Skeletal muscle tissue (tissue), 4 donors: ENCODE data around the gene FAM169A. TPM values are rescaled to one million over a fixed set of nuclear protein-coding genes. Genes with fewer than 3 reads are reported as not detected.
"Not testable (repeated sequence)": the region's sequence is repeated elsewhere in the genome, so short reads cannot be mapped to it uniquely, and the experiment has no call there.

Experiments
- H3K27ac ChIP-seq: one replicate; pipeline ENCODE4 v1.7.0; 2013; ENCODE audit warnings: mild to moderate bottlenecking, low read depth, low read length, inconsistent platforms
- H3K27me3 ChIP-seq, 3 donors: one replicate each; pipeline ENCODE4 v1.7.0; 2013; ENCODE audit warnings: low read length in 3 of 3; ENCODE audit not compliant: control insufficient read depth in 3 of 3, insufficient read depth in 3 of 3
- H3K36me3 ChIP-seq, 3 donors: one replicate each; pipeline ENCODE4 v1.7.0; 2013; ENCODE audit warnings: low read length in 3 of 3; ENCODE audit not compliant: control insufficient read depth in 3 of 3, insufficient read depth in 3 of 3
- H3K4me1 ChIP-seq, 3 donors: one replicate each; pipeline ENCODE4 v1.7.0; 2013; ENCODE audit warnings: low read length in 3 of 3, mild to moderate bottlenecking in 3 of 3; ENCODE audit not compliant: control insufficient read depth in 3 of 3, insufficient read depth in 3 of 3
- H3K4me3 ChIP-seq, 3 donors: one replicate each; pipeline ENCODE4 v1.7.0; 2013; ENCODE audit warnings: low read length in 3 of 3
- H3K9ac ChIP-seq, 3 donors: one replicate each; pipeline ENCODE4 v1.7.0; 2013; ENCODE audit warnings: low read length in 3 of 3, mild to moderate bottlenecking in 3 of 3, moderate library complexity in 2 of 3, low read depth in 1 of 3
- H3K9me3 ChIP-seq, 3 donors: one replicate each; pipeline ENCODE4 v1.7.0; 2013; ENCODE audit warnings: low read length in 3 of 3; ENCODE audit not compliant: control insufficient read depth in 3 of 3
- total RNA-seq: library from RNA; depleted of rRNA; stranded (reverse); fragments of >200 nt; gene quantifications from one replicate; pipeline ENCODE4 v1.2.3, GENCODE V29; 2014
- donor health status: Osteomylitis.

Gene FAM169A, protein sequence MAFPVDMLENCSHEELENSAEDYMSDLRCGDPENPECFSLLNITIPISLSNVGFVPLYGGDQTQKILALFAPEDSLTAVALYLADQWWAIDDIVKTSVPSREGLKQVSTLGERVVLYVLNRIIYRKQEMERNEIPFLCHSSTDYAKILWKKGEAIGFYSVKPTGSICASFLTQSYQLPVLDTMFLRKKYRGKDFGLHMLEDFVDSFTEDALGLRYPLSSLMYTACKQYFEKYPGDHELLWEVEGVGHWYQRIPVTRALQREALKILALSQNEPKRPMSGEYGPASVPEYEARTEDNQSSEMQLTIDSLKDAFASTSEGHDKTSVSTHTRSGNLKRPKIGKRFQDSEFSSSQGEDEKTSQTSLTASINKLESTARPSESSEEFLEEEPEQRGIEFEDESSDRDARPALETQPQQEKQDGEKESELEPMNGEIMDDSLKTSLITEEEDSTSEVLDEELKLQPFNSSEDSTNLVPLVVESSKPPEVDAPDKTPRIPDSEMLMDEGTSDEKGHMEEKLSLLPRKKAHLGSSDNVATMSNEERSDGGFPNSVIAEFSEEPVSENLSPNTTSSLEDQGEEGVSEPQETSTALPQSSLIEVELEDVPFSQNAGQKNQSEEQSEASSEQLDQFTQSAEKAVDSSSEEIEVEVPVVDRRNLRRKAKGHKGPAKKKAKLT
- total RNA-seq, result 0.52 TPM

DNA sequence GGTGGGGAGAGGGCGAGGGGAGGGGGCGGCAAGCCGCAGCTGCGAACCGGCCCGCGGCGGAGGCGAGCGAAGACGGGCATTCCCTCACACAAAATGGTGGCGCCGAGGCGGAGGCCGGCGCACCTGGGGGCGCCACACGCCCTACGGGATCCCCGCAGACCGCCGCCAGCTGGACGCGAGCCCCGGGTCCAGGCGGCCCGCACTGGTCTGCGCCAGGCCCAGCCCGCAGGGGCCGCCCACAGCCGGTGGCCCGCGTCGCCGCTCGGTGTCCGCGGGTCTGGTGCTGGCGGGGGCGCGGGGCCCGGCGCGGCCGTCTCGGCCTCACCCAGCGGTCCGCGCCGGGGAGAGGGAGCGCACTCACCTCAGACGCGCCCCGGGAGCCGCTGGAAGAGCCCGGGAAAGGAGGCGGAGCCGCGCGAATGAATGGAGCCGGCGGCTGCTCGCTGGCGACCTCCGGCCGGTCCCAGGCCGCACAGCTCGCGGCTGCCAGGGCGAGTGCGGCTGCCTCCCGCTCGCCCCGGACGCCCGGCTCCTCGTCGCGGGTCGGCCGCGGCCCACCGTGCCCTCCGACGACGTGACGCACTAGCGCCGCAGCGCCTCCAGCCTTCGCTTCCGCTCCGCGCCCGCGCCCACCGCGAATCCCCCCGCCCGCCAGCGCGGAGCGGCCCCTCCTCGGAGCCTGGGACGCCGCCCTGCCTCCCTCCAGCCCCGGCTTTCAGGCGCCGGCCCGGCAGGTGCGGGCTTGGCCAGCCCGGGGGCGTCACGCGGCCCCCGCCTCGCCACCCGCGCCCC, at the start of gene FAM169A:
Gene FAM169A, minus strand, starts transcription at position 584 of the 792 bp plus-strand sequence. CDS start 24,711 bp downstream, outside the sequence.
- H3K9me3 ChIP-seq, result no peaks in the 10 kb centered on the region
- H3K9ac ChIP-seq, result peak within 1 kb of the TSS in 1 of 3 donors; percentile 4
- H3K36me3 ChIP-seq, result no peaks in the 10 kb centered on the region
- no peak within 1 kb of the TSS for H3K27ac ChIP-seq
- H3K4me3 ChIP-seq, result peak within 1 kb of the TSS in 2 of 3 donors; percentile 41 to 58
- peaks cover 0 to 3% (median 0%) of the 10 kb centered on the region in 3 donors for H3K4me1 ChIP-seq
- peaks cover 19 to 28% (median 21%) of the 10 kb centered on the region in 3 donors for H3K27me3 ChIP-seq

GRCh38 chr5:74915488-74915887, 49.3 kb upstream of the FAM169A start:
- Histone ChIP-seq H3K9me3 (no peaks in the 10 kb centered on the region), H3K27ac (no peak overlapping the region), H3K36me3 (no peaks in the 10 kb centered on the region), H3K4me3 (no peak overlapping the region), H3K4me1 (no peaks in the 10 kb centered on the region), H3K9ac (no peak overlapping the region), H3K27me3 (peaks cover 0 to 3% (median 0%) of the 10 kb centered on the region in 3 donors)

DNA sequence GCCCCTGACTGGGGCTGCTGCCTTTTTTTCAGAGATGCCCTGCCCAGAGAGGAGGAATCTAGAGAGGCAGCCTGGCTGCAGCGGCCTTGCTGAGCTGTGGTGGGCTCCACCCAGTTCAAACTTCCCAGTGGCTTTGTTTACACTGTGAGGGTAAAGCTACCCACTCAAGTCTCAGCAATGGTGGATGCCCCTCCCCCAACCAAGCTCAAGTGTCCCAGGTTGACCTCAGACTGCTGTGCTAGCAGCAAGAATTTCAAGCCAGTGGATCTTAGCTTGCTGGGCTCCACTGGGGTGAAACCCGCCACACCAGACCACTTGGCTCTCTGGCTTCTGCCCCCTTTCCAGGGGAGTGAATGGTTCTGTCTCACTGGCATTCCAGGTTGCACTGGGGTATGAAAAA, 45.2 kb upstream of the FAM169A start:
- H3K36me3 ChIP-seq, H3K9ac ChIP-seq, H3K4me1 ChIP-seq, H3K27ac ChIP-seq, H3K27me3 ChIP-seq, H3K4me3 ChIP-seq, H3K9me3 ChIP-seq: not testable (repeated sequence)

DNA sequence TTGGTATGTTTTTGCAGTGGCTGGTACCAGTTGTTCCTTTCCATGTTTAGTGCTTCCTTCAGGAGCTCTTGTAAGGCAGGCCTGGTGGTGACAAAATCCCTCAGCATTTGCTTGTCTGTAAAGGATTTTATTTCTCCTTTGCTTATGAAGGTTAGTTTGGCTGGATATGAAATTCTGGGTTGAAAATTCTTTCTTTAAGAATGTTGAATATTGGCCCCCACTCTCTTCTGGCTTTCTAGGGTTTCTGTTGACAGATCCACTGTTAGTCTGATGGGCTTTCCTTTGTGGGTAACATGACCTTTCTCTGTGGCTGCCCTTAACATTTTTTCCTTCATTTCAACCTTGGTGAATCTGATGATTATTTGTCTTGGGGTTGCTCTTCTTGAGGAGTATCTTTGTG, 43.7 kb upstream of the FAM169A start:
- H3K9ac ChIP-seq, H3K27me3 ChIP-seq, H3K27ac ChIP-seq, H3K9me3 ChIP-seq, H3K4me3 ChIP-seq, H3K36me3 ChIP-seq, H3K4me1 ChIP-seq: not testable (repeated sequence)

GRCh38 chr5:74908237-74908636, 42.0 kb upstream of the FAM169A start:
- not testable (repeated sequence) for H3K9ac ChIP-seq, H3K4me3 ChIP-seq, H3K9me3 ChIP-seq, H3K27ac ChIP-seq, H3K36me3 ChIP-seq, H3K27me3 ChIP-seq, H3K4me1 ChIP-seq

DNA sequence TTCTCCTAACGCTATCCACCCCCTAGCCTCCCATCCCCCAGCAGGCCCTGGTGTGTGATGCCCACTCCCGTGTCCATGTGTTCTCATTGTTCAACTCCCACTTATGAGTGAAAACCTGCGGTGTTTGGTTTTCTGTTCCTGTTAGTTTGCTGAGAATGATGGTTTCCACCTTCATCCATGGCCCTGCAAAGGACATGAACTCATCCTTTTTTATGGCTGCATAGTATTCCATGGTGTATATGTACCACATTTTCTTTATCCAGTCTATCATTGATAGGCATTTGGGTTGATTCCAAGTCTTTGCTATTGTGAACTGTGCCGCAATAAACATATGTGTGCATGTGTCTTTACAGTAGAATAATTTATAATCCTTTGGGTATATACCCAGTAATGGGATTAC, 38.5 kb upstream of the FAM169A start:
- not testable (repeated sequence) for H3K4me1 ChIP-seq, H3K36me3 ChIP-seq, H3K27ac ChIP-seq, H3K9ac ChIP-seq, H3K9me3 ChIP-seq, H3K27me3 ChIP-seq, H3K4me3 ChIP-seq

DNA sequence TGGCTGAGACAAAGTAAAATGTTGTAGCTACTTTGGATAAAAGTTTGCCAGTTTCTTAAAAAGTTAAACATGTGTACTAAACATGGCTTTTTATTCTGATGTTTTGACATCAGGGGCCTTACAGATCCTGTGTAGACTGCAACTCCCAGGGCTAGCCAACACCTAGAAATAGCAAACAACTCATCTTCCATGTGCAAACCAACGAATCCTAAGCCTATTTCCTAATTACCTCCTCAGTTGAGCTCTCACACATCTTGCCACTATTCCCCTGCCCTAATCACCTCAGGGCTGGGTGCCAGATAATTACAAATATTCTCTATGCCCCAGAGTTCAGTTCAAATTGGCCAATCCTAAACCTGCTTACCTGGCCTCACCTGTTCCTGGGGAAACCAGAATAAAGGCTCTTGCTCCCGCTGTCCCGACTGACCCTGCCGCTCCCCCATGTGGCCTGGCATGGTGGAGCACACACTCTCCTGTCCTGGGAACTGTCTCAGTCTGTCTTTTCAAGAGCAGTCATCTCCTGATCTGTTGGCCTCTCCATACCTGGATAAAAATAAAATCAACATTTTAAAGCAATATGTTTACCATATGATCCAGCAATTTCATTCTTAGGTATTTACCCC, 37.1 kb upstream of the FAM169A start:
- no peaks in the 10 kb centered on the region for H3K9me3 ChIP-seq
- no peak overlapping the region for H3K27ac ChIP-seq

DNA sequence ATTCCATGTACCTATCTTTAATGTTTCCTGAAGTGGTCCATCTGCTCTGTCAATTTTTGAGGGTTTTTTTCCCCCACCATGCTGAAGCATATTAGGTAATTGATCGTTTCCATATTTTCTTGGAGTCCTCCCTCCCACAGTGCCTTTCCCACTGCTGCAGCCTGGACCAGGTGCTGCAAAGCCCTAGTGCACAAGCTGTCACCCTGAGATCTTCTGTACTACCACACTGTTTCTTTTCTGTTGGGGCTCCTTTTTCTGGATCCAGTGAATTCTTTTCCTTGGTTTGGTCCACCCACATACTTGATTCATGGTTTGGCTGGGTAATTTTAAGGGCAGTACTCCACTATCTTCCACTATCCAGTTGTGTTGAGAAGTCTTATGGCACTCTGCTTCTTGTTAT, 30.9 kb upstream of the FAM169A start:
- no peaks in the 10 kb centered on the region for H3K9me3 ChIP-seq
- H3K27me3 ChIP-seq, result no peaks in the 10 kb centered on the region
- no peak overlapping the region for H3K9ac ChIP-seq
- H3K4me1 ChIP-seq, result no peaks in the 10 kb centered on the region
- H3K36me3 ChIP-seq, result no peaks in the 10 kb centered on the region
- H3K27ac ChIP-seq, result no peak overlapping the region
- H3K4me3 ChIP-seq, result no peak overlapping the region

More for the DNA sequence above, 37.1 kb upstream of the FAM169A start:
- no peaks in the 10 kb centered on the region for H3K36me3 ChIP-seq
- no peak overlapping the region for H3K9ac ChIP-seq
- no peaks in the 10 kb centered on the region for H3K27me3 ChIP-seq
- H3K4me1 ChIP-seq, result no peaks in the 10 kb centered on the region
- no peak overlapping the region for H3K4me3 ChIP-seq

- no peak overlapping the region for H3K9ac ChIP-seq
- H3K27me3 ChIP-seq, result no peaks in the 10 kb centered on the region
- no peaks in the 10 kb centered on the region for H3K4me1 ChIP-seq
- no peaks in the 10 kb centered on the region for H3K9me3 ChIP-seq
- no peak overlapping the region for H3K4me3 ChIP-seq
- no peaks in the 10 kb centered on the region for H3K36me3 ChIP-seq
- no peak overlapping the region for H3K27ac ChIP-seq
These were observed 29.7 kb upstream of the FAM169A start for GRCh38 chr5:74895906-74896305.
